ENCODE results near the gene DGKG. TPM values are rescaled to one million over a fixed set of nuclear protein-coding genes. Genes with fewer than 3 reads are reported as not detected.

DGKG gene
- total and polyA plus RNA-seq, 9 of the 15 experiments (the other 6 are each of a cell fraction or from before 2014, with no cell fraction given) = 0.01 to 0.36 (median 0.15) TPM

- TF ChIP-seq SFPQ (IDR thresholded peaks at IDR 0.05; ENCODE audit: low read depth, low read length) (no peak), DPF2 (IDR thresholded peaks at IDR 0.05) (no peak), KDM1A (IDR thresholded peaks at IDR 0.05) (peak in 1 of 2 experiments; percentile 27; a peak in 1 of 4 replicates), TAL1 (IDR thresholded peaks at IDR 0.05) (no peak), CHCHD3 (CRISPR knock-in tag; IDR thresholded peaks at IDR 0.05) (no peak), RBM25 (IDR thresholded peaks at IDR 0.05; ENCODE audit: low read depth, low read length, severe bottlenecking) (peak; percentile 95), ZNF318 (IDR thresholded peaks at IDR 0.05; ENCODE audit: borderline replicate concordance in 1 of 2, low read depth in 1 of 2) (no peak)
- TF ChIP-seq, protein P1, sequence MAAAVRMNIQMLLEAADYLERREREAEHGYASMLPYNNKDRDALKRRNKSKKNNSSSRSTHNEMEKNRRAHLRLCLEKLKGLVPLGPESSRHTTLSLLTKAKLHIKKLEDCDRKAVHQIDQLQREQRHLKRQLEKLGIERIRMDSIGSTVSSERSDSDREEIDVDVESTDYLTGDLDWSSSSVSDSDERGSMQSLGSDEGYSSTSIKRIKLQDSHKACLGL (CRISPR knock-in tag; IDR thresholded peaks at IDR 0.05; ENCODE audit: borderline replicate concordance, poor library complexity, severe bottlenecking) = no peak
Observed at GRCh38 chr3:186411089-186411488, 49.1 kb upstream of the DGKG start (continued).
